OCI-LY3 (cell line): ENCODE results near the gene UBAP2.

Experiments used
- EZH2phosphoT487 ChIP-seq: fragments of 200-600 bp; shearing (Covaris generic); IDR thresholded peaks from 2 replicates; pipeline ENCODE4 v1.6.1; 2018; ENCODE audit warnings: antibody characterized with exemption, mixed run types, low read depth
- TF ChIP-seq, protein P1 (sequence below): fragments of 200-600, 300-600 bp; sonication (generic); IDR thresholded peaks from 2 replicates; pipeline ENCODE4 v1.5.1; 2014; ENCODE audit warnings: antibody characterized with exemption, low read length, low read depth

DNA sequence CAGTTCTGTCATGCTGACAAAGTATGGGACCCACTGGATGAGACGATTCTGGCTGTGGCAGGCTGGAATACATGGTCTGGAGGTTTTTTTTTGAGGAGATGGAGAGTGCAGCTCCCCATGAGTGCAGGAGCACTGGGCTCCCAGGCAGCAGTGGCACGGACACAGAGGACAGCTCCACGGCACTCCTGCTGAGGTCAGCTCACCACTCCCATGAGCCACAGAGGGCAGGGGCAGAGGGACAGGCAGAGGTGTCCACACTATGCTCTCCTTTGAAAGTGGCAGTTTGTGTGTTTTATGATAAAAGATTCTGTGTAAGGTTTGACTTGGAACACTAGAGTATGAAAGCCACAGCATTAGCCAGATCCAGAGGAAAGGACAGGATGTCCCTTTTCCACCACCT, 117.4 kb downstream of the UBAP2 start:
- TF ChIP-seq, protein P1, sequence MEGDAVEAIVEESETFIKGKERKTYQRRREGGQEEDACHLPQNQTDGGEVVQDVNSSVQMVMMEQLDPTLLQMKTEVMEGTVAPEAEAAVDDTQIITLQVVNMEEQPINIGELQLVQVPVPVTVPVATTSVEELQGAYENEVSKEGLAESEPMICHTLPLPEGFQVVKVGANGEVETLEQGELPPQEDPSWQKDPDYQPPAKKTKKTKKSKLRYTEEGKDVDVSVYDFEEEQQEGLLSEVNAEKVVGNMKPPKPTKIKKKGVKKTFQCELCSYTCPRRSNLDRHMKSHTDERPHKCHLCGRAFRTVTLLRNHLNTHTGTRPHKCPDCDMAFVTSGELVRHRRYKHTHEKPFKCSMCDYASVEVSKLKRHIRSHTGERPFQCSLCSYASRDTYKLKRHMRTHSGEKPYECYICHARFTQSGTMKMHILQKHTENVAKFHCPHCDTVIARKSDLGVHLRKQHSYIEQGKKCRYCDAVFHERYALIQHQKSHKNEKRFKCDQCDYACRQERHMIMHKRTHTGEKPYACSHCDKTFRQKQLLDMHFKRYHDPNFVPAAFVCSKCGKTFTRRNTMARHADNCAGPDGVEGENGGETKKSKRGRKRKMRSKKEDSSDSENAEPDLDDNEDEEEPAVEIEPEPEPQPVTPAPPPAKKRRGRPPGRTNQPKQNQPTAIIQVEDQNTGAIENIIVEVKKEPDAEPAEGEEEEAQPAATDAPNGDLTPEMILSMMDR = no peak
- no peak for TF ChIP-seq EZH2phosphoT487
